Measurements from ENCODE around the gene KCNMB2. TPM values are rescaled to one million over a fixed set of nuclear protein-coding genes. Genes with fewer than 3 reads are reported as not detected.
A peak's percentile ranks its signal among the peaks of the same experiment; 100 is the strongest.

Gene KCNMB2
- polyA plus RNA-seq, 1 donor, result 6.0 TPM

DNA sequence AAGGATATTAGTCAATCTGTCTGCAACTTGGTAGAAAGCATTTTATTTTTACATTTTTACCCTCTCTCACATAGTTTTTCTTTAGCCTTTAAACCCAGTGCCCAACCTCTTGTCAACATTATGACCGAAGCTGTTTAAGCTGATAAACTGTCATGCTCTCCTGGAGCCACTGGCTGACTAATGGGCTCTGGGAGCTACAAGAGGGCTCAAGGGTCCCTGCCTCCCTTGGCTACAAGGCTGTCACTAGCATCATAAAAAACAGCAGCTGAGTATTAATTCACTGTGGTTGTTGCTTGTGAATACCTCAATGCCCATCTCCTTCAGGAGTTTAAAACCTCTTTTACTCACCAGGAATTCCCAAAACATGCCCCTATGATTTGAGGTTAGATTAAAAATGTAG lies 297.5 kb downstream of the KCNMB2 start:
- Histone ChIP-seq H3K27ac (ENCODE audit: low read length) (no peak overlapping the region), H3K9me3 (ENCODE audit: control insufficient read depth, low read depth, low read length) (no peaks in the 10 kb centered on the region), H3K27me3 (ENCODE audit: control insufficient read depth, insufficient read depth, low read length) (no peaks in the 10 kb centered on the region), H3K36me3 (ENCODE audit: control insufficient read depth, insufficient read depth, low read length) (no peaks in the 10 kb centered on the region), H3K4me1 (ENCODE audit: control insufficient read depth, insufficient read depth, low read length) (no peaks in the 10 kb centered on the region), H3K4me3 (ENCODE audit: low read length) (no peak overlapping the region)
- no CpG with 5 or more reads among the region's 1 CpG for WGBS (ENCODE audit: insufficient coverage, low lambda C conversion rate)
- no peak for DNase-seq

DNA sequence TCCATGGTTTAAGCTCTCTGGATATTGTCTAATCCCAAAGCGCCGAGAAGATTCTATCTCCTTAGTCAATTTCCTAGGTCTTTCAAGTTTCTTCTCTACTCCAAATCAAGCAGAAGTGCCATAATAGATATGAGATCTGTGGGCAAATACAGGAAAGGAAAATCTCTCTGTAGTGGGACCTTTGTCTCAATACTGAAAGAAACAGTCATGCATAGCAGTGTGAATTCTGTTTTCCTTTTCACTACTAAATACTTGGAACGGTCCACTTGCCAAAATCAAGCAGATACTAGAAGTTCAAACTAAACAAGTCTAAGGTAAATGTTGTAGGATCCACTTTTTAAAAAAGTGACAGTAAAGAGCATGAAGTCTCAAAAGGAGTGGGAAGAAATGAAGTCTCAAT lies 298.8 kb downstream of the KCNMB2 start:
- Histone ChIP-seq H3K27me3 (ENCODE audit: control insufficient read depth, insufficient read depth, low read length) (no peaks in the 10 kb centered on the region), H3K4me3 (ENCODE audit: low read length) (no peak overlapping the region), H3K36me3 (ENCODE audit: control insufficient read depth, insufficient read depth, low read length) (no peaks in the 10 kb centered on the region), H3K9me3 (ENCODE audit: control insufficient read depth, low read depth, low read length) (no peaks in the 10 kb centered on the region), H3K4me1 (ENCODE audit: control insufficient read depth, insufficient read depth, low read length) (no peaks in the 10 kb centered on the region), H3K27ac (ENCODE audit: low read length) (no peak overlapping the region)
- no CpG with 5 or more reads among the region's 3 CpGs for WGBS (ENCODE audit: insufficient coverage, low lambda C conversion rate)
- DNase-seq, result no peak

DNA sequence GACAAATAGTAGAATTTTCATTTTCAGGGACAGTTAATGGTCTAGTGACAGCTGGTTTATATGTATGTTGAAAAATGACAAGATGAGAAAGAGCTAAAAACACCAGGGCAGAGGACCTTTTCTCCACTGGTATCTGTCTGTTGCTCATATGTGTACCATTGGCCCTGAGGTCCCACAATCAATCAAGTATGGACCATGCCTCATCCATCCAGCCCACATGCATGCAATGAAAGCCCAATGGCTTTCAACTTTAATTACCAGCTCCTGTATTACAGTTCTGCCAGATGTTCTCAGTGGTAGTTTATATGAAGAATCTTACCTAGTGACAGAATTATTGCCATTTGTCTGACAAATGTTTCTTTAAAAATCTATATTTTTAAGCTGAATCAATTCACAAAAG lies 301.3 kb downstream of the KCNMB2 start:
- no peaks in the 10 kb centered on the region for H3K9me3 ChIP-seq (ENCODE audit: control insufficient read depth, low read depth, low read length)
- H3K4me3 ChIP-seq (ENCODE audit: low read length), result no peak overlapping the region
- DNase-seq, result no peak
- no peak overlapping the region for H3K27ac ChIP-seq (ENCODE audit: low read length)
- H3K4me1 ChIP-seq (ENCODE audit: control insufficient read depth, insufficient read depth, low read length), result no peaks in the 10 kb centered on the region
- no peaks in the 10 kb centered on the region for H3K36me3 ChIP-seq (ENCODE audit: control insufficient read depth, insufficient read depth, low read length)
- no peaks in the 10 kb centered on the region for H3K27me3 ChIP-seq (ENCODE audit: control insufficient read depth, insufficient read depth, low read length)

DNA sequence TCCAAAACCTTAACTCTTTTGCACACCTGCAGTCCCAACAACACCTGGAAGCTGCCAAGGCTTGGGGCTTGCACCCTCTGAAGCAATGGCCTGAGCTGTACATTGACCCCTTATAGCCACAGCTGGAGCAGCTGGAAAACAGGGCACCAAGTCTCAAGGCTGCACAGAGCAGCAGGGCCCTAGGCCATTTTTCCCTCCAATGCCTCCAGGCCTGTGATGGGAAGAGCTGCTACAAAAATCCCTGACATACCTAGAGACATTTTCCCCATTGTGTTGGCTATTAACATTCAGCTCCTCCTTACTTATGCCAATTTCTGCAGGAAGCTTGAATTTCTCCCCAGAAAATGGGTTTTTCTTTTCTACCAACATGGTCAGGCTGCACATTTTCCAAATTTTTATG lies 304.4 kb downstream of the KCNMB2 start:
- Histone ChIP-seq H3K27me3 (ENCODE audit: control insufficient read depth, insufficient read depth, low read length) (no peaks in the 10 kb centered on the region), H3K36me3 (ENCODE audit: control insufficient read depth, insufficient read depth, low read length) (no peaks in the 10 kb centered on the region), H3K27ac (ENCODE audit: low read length) (no peak overlapping the region), H3K9me3 (ENCODE audit: control insufficient read depth, low read depth, low read length) (no peaks in the 10 kb centered on the region), H3K4me1 (ENCODE audit: control insufficient read depth, insufficient read depth, low read length) (no peaks in the 10 kb centered on the region), H3K4me3 (ENCODE audit: low read length) (no peak overlapping the region)
- DNase-seq, result no peak

DNA sequence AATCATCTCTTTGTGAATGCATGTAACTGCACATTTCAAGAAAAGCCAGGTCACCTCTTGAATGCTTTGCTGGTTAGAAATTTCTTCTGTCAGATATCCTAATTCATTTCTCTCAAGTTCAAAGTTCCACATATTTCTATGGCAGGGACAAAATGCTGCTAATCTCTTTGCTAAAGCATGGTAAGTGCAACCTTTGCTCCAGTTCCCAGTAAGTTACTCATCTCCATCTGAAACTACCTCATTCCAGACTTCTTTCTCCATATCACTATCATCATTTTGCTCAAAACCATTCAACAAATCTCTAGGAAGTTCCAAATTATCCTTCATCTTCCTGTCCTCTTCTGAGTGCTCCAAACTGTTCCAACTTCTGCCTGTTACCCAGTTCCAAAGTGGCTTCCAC lies 304.8 kb downstream of the KCNMB2 start:
- DNase-seq, result no peak
- H3K27ac ChIP-seq (ENCODE audit: low read length), result no peak overlapping the region
- no peaks in the 10 kb centered on the region for H3K9me3 ChIP-seq (ENCODE audit: control insufficient read depth, low read depth, low read length)
- no peak overlapping the region for H3K4me3 ChIP-seq (ENCODE audit: low read length)
- H3K27me3 ChIP-seq (ENCODE audit: control insufficient read depth, insufficient read depth, low read length), result no peaks in the 10 kb centered on the region
- H3K4me1 ChIP-seq (ENCODE audit: control insufficient read depth, insufficient read depth, low read length), result no peaks in the 10 kb centered on the region
- H3K36me3 ChIP-seq (ENCODE audit: control insufficient read depth, insufficient read depth, low read length), result no peaks in the 10 kb centered on the region

DNA sequence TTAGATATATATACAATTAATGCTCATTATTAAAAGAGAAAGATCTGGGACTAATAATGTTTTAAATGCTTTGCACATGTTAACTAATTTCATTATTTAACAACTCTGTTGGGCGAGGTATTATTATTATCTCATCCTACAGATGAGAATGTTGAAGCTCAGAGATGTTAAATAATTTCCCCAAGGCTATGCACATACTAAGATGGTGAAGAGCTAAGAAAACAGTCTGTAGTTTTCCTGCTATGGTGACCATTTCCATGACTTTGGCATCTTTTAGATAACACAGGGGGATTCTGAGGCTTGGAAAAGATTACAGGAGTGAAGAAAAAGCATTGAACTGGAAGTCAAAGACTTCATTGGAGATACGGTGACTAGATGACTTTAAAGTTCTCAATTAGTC lies 308.7 kb downstream of the KCNMB2 start:
- H3K4me3 ChIP-seq (ENCODE audit: low read length), result no peak overlapping the region
- WGBS (ENCODE audit: insufficient coverage, low lambda C conversion rate), result no CpG with 5 or more reads among the region's 2 CpGs
- no peak overlapping the region for H3K27ac ChIP-seq (ENCODE audit: low read length)
- DNase-seq, result no peak
- no peaks in the 10 kb centered on the region for H3K36me3 ChIP-seq (ENCODE audit: control insufficient read depth, insufficient read depth, low read length)
- H3K27me3 ChIP-seq (ENCODE audit: control insufficient read depth, insufficient read depth, low read length), result no peaks in the 10 kb centered on the region
- no peaks in the 10 kb centered on the region for H3K9me3 ChIP-seq (ENCODE audit: control insufficient read depth, low read depth, low read length)
- H3K4me1 ChIP-seq (ENCODE audit: control insufficient read depth, insufficient read depth, low read length), result no peaks in the 10 kb centered on the region

DNA sequence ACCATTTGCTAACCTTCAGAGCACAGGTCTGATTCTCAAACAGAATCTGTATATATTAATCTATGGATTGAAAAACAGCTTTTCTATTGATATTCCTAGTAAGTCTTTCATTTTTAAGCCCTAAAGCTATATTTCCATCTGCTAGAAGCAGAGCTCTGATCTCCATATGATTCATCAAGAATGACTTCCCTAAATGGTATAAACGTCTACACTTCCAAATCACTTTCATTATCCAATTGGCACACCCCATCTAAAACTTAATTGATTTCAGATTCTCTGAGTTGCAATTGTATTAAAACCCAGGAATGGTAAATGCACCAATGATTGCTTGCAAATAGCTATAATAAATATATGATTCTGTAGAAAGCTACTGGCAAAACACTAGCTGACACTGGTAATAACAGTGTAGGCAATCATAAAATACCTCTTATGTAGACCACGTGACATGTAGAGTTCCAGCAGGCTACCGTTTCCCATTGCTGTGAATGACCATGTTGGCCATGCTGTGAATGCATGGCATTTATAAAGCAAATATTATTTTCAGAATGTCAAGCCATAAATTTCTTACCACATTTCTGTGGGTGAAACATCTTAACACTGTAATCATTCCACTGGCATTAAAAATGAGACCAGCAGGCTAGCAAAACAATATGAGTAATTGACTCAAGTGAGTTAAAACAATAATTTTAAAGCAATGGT lies 309.3 kb downstream of the KCNMB2 start:
- no CpG with 5 or more reads among the region's 3 CpGs for WGBS (ENCODE audit: insufficient coverage, low lambda C conversion rate)
- H3K4me3 ChIP-seq (ENCODE audit: low read length), result no peak overlapping the region
- H3K27ac ChIP-seq (ENCODE audit: low read length), result no peak overlapping the region
- no peaks in the 10 kb centered on the region for H3K9me3 ChIP-seq (ENCODE audit: control insufficient read depth, low read depth, low read length)
- peak in 1 of 2 donors; percentile 7 for DNase-seq
- no peaks in the 10 kb centered on the region for H3K27me3 ChIP-seq (ENCODE audit: control insufficient read depth, insufficient read depth, low read length)
- H3K36me3 ChIP-seq (ENCODE audit: control insufficient read depth, insufficient read depth, low read length), result no peaks in the 10 kb centered on the region
- H3K4me1 ChIP-seq (ENCODE audit: control insufficient read depth, insufficient read depth, low read length), result no peaks in the 10 kb centered on the region

DNA sequence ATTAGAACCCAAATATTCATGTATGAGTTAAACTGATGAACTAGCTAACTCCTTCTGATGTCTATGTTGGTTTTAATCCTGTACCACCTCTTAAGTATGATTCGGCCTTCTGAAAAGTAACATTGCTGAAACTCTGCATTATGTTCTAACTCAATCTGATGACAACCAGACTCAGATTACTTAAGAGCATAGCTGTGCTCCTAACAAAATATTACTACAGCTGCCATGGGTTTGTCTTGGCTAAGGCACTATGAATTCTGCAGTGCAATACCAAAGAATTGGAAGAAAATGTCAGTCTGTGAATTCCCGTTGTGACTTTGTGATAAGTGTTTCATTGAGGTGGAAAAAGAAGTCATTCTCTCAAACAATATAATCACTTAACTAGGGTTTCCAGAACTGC lies 311.0 kb downstream of the KCNMB2 start:
- H3K36me3 ChIP-seq (ENCODE audit: control insufficient read depth, insufficient read depth, low read length), result no peaks in the 10 kb centered on the region
- H3K4me1 ChIP-seq (ENCODE audit: control insufficient read depth, insufficient read depth, low read length), result no peaks in the 10 kb centered on the region
- H3K27me3 ChIP-seq (ENCODE audit: control insufficient read depth, insufficient read depth, low read length), result no peaks in the 10 kb centered on the region
- no peak overlapping the region for H3K27ac ChIP-seq (ENCODE audit: low read length)
- 80% methylated on average over 1 of the region's 2 CpGs for WGBS (ENCODE audit: insufficient coverage, low lambda C conversion rate)
- H3K4me3 ChIP-seq (ENCODE audit: low read length), result no peak overlapping the region
- H3K9me3 ChIP-seq (ENCODE audit: control insufficient read depth, low read depth, low read length), result no peaks in the 10 kb centered on the region
- DNase-seq, result peak in 1 of 2 donors; percentile 41

DNA sequence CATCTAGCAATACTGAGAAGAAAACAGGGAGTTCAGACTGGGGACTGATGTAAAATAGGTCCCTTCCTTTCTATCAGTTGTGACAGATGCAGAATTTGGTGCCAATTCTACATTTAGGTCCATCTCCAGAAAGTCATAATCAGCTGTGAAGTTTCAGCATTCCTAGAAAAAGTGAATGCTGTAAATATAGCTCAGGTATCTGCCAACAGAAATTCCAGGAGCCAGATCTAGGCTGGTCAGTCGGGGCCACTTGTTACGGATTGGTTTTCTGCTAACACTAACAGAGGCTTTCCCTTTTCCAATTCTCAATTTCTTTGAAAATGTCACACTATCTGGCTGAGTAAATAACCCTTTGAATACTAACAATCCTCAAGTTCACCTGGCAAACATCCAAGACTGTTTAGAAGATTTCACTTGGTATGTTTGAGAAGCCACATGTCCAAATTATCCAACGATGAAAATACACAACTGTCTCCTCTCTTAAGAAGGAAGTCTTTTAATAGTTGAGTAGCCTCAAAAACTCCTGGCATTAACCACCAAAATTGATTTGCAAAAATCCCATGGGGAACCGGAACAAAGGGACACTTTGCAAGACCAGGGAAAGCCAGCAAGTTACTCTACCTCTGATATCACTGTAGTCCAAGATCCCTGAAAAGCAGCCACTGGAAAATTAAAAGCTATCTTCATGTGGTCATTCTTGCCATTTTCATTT lies 313.1 kb downstream of the KCNMB2 start:
- 60% methylated on average over 1 of the region's 4 CpGs for WGBS (ENCODE audit: insufficient coverage, low lambda C conversion rate)
- H3K36me3 ChIP-seq (ENCODE audit: control insufficient read depth, insufficient read depth, low read length), result no peaks in the 10 kb centered on the region
- H3K9me3 ChIP-seq (ENCODE audit: control insufficient read depth, low read depth, low read length), result no peaks in the 10 kb centered on the region
- H3K27ac ChIP-seq (ENCODE audit: low read length), result no peak overlapping the region
- no peaks in the 10 kb centered on the region for H3K27me3 ChIP-seq (ENCODE audit: control insufficient read depth, insufficient read depth, low read length)
- H3K4me1 ChIP-seq (ENCODE audit: control insufficient read depth, insufficient read depth, low read length), result no peaks in the 10 kb centered on the region
- DNase-seq, result no peak
- no peak overlapping the region for H3K4me3 ChIP-seq (ENCODE audit: low read length)

DNA sequence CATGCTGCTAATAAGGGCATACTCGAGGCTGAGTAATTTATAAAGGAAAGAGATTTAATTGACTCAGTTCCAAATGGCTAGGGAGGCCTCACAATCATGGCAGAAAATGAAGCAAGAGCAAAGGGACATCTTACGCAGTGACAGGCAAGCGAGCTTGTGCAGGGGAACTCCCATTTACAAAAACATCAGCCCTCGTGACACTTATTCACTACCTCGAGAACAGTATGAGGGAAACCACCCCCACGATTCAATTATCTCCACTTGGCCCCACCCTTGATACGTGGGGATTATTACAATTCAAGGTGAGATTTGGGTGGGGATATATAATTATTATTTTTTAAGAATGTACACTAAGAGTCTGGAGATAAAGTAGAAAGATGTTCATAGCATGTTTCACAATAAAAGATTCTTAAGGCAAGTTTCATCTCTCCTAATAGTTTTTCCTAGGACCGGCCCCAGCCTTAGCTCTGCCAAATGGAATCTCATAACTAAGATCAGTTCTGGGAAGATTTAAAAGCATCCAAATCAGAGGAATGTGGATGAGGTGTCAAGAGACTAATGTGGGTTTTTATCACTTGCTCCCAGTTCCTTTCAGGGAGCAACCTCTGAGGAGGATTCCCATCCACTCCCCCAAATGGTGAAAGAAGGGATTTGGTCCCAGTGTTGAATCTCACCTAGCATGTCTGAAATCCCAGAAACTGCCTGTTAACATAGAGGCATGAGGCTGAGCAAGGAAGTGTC lies 314.4 kb downstream of the KCNMB2 start:
- H3K4me1 ChIP-seq (ENCODE audit: control insufficient read depth, insufficient read depth, low read length), result no peaks in the 10 kb centered on the region
- H3K27me3 ChIP-seq (ENCODE audit: control insufficient read depth, insufficient read depth, low read length), result no peaks in the 10 kb centered on the region
- H3K27ac ChIP-seq (ENCODE audit: low read length), result no peak overlapping the region
- H3K9me3 ChIP-seq (ENCODE audit: control insufficient read depth, low read depth, low read length), result no peaks in the 10 kb centered on the region
- H3K4me3 ChIP-seq (ENCODE audit: low read length), result no peak overlapping the region
- H3K36me3 ChIP-seq (ENCODE audit: control insufficient read depth, insufficient read depth, low read length), result no peaks in the 10 kb centered on the region
- DNase-seq, result no peak
- 84% methylated on average over 4 of the region's 8 CpGs for WGBS (ENCODE audit: insufficient coverage, low lambda C conversion rate)
